ENCODE data around the gene GFI1B. TPM values are rescaled to one million over a fixed set of nuclear protein-coding genes. Genes with fewer than 3 reads are reported as not detected.

Gene GFI1B
- polyA plus RNA-seq, 4 donors = 0.76 to 8.5 (median 1.1) TPM

DNA sequence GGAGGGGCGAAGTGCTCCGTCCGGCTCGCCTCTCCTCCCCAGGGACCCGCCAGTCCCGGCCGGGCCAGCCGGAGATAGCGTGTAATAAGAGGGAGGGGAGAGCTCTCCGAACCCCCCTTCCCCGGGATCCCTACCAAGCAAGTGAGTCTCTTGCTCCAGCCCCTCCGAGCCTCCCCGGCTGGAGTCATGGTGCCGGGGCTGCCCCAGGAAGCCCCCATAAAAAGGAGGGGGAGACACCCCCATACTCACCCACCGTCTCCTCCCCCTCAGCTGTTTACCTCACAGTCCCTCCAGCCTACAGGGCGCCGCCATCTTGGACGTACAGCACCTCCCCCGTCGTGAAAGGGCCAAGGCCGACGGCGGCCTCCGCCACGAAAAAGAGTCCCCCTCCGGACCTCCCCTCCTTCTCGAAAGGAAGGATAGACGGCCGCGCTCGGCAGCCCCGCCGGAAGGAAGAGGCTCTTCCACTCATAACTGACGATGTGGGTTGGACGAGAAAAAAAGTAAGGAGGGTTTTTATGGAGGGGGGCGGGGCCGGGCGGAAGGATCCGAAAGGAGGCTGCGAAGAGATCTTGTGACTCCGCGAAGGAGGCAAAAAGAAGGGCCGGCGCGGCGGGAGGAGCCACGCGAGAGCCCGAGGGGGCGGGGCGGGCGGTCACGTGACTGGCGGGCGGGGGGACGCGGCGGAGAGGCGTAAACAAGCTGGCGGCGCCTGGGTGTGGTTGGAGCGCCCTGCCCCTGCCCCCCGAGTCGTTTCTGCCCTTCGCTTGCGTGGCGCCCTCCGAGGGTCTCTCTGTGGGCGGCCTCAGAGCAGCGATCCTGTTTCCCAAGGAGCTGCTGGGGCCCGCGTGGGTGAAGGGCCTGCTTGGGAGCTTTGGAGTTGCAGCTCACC, 34.0 kb upstream of the GFI1B start, which contains the start of gene TSC1:
Gene TSC1, minus strand, starts transcription at position 323 of the 892 bp plus-strand sequence. CDS start 15,744 bp downstream, outside the sequence.
- Histone ChIP-seq H3K4me1 (ENCODE audit: control insufficient read depth in 3 of 3, insufficient read depth in 2 of 3, low read depth in 1 of 3, low read length in 2 of 3) (peaks cover 0 to 12% (median 5%) of the 10 kb centered on the region in 3 donors), H3K4me3 (ENCODE audit: low read depth in 1 of 3, low read length in 3 of 3) (peak within 1 kb of the TSS; percentile 96 to 99 (median 98)), H3K9me3 (ENCODE audit: control insufficient read depth in 2 of 2, insufficient read depth in 1 of 2, low read depth in 1 of 2, low read length in 1 of 2) (no peaks in the 10 kb centered on the region), H3K27ac (ENCODE audit: low read depth in 1 of 3, low read length in 2 of 3) (peak within 1 kb of the TSS; percentile 82 to 99 (median 95)), H3K27me3 (ENCODE audit: control insufficient read depth in 3 of 3, insufficient read depth in 3 of 3, low read length in 3 of 3) (no peaks in the 10 kb centered on the region), H3K36me3 (ENCODE audit: control insufficient read depth in 3 of 3, insufficient read depth in 2 of 3, low read depth in 1 of 3, low read length in 3 of 3) (no peaks in the 10 kb centered on the region)
- DNase-seq = peak; percentile 92 to 96
- WGBS, 3 donors = 0 to 1% (median 1%) methylated on average over 37 to 72 of the region's 72 CpGs
- no peak for FAIRE-seq

DNA sequence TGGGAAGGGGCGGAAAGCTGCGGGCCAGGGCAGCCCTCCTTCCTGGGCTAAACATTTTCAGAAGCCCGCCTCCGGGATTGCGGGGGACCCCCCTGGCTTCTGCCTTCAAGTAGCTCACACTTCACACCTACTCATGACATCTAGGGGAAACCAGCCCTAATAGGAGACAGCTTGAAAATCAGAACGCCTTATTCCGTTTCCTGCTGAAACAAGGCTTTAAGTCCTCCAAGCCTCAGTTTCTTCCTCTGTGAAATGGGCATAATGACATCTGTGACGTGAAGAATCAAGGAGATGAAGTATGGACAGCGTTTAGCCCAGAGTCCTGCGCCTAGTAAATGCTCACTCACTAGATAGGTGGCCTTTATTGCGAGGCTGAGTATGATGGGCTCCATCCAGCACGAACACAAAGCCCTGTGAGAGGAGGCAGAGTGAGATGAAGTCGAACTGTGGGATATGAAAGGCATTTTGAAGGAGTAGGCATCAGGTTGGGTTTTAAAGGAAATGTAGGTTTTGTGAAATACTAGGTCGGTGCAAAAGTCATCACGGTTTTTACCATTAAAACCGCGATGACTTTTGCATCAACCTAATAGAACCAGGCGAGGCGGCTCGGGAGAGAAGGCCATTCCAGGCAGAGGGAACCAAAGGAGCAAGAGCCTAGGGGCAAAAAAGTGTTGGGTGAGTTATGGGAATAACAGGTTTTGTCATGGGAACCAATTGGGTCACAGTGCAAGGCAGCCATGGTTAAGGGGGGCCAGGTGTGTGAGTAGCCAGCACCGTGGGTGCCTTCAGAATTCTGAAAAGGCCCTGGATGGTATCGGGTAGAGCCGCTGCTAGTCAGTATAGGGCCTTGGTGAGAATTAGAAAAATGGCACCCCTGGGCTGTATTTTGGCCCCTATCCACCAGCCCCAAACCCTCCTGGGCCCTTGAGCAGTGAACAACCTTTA, 33.0 kb upstream of the GFI1B start:
- Histone ChIP-seq H3K27ac (ENCODE audit: low read depth in 1 of 3, low read length in 2 of 3) (peak overlapping the region; percentile 57 to 96 (median 88)), H3K27me3 (ENCODE audit: control insufficient read depth in 3 of 3, insufficient read depth in 3 of 3, low read length in 3 of 3) (no peaks in the 10 kb centered on the region), H3K9me3 (ENCODE audit: control insufficient read depth in 2 of 2, insufficient read depth in 1 of 2, low read depth in 1 of 2, low read length in 1 of 2) (no peaks in the 10 kb centered on the region), H3K36me3 (ENCODE audit: control insufficient read depth in 3 of 3, insufficient read depth in 2 of 3, low read depth in 1 of 3, low read length in 3 of 3) (no peaks in the 10 kb centered on the region), H3K4me1 (ENCODE audit: control insufficient read depth in 3 of 3, insufficient read depth in 2 of 3, low read depth in 1 of 3, low read length in 2 of 3) (peaks cover 0 to 12% (median 5%) of the 10 kb centered on the region in 3 donors), H3K4me3 (ENCODE audit: low read depth in 1 of 3, low read length in 3 of 3) (peak overlapping the region; percentile 96 to 99 (median 98))
- FAIRE-seq = no peak
- 61 to 65% (median 63%) methylated on average over 23 of the region's 23 CpGs for WGBS, 3 donors
- DNase-seq = no peak

DNA sequence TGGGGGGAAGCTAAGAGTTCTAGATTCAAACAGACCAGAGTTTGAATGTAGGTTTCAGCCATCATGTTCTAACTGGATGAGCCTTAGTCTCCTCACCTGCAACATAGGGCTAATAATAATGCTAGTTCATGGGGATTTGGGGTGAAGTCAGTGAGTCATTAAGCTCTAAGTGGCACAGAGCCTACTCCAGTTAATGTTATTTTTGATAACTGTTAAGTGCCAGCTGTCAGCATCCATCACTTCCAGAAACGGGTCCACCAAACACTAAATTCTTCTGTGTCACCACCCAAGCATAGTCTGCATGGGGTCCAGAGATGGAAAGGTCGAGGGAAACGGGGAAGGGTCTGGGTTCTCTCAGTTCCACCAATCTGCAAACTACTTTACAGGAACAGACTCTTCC, 32.3 kb upstream of the GFI1B start:
- Histone ChIP-seq H3K36me3 (ENCODE audit: control insufficient read depth in 3 of 3, insufficient read depth in 2 of 3, low read depth in 1 of 3, low read length in 3 of 3) (no peaks in the 10 kb centered on the region), H3K27ac (ENCODE audit: low read depth in 1 of 3, low read length in 2 of 3) (no peak overlapping the region), H3K4me3 (ENCODE audit: low read depth in 1 of 3, low read length in 3 of 3) (no peak overlapping the region), H3K4me1 (ENCODE audit: control insufficient read depth in 3 of 3, insufficient read depth in 2 of 3, low read depth in 1 of 3, low read length in 2 of 3) (peaks cover 0 to 12% (median 5%) of the 10 kb centered on the region in 3 donors), H3K9me3 (ENCODE audit: control insufficient read depth in 2 of 2, insufficient read depth in 1 of 2, low read depth in 1 of 2, low read length in 1 of 2) (no peaks in the 10 kb centered on the region), H3K27me3 (ENCODE audit: control insufficient read depth in 3 of 3, insufficient read depth in 3 of 3, low read length in 3 of 3) (no peaks in the 10 kb centered on the region)
- 44 to 55% (median 48%) methylated on average over 3 of the region's 3 CpGs for WGBS, 3 donors
- DNase-seq (no peak), FAIRE-seq (no peak)

DNA sequence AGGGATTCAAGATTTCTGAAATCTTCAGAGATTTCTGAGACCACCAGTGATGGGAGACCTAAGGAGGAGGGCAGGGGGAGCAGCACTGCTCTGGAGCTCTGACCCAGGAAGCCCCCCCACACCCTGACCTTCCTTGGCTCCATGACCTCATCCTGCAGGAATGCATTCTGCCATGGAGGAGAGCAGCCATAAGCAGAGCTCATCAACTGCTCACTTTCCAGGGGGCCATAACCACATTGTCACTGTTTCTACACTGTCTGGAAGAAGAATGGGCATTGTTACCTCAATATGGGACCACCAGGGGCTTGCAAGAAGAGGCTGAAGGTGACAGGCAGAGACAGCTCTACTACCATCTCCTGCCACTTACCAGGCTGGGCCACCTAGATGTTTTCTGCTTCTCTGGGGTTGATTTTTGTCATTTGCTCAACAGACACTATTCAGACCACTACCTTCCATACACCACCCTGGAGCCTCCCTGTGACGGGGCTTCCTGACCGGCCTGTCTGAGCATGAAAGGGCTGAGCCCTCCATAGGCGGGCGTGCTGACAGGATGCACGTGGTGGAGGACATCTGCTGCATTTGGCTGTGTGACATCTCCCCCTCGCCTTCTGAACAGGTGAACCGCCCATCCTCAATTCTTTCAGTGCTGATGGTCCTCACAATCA, 31.7 kb upstream of the GFI1B start:
- no peaks in the 10 kb centered on the region for H3K36me3 ChIP-seq (ENCODE audit: control insufficient read depth in 3 of 3, insufficient read depth in 2 of 3, low read depth in 1 of 3, low read length in 3 of 3)
- peaks cover 0 to 12% (median 5%) of the 10 kb centered on the region in 3 donors for H3K4me1 ChIP-seq (ENCODE audit: control insufficient read depth in 3 of 3, insufficient read depth in 2 of 3, low read depth in 1 of 3, low read length in 2 of 3)
- no peaks in the 10 kb centered on the region for H3K27me3 ChIP-seq (ENCODE audit: control insufficient read depth in 3 of 3, insufficient read depth in 3 of 3, low read length in 3 of 3)
- WGBS, 3 donors = 82 to 89% (median 88%) methylated on average over 7 of the region's 7 CpGs
- H3K4me3 ChIP-seq (ENCODE audit: low read depth in 1 of 3, low read length in 3 of 3) = no peak overlapping the region
- no peak for FAIRE-seq
- no peaks in the 10 kb centered on the region for H3K9me3 ChIP-seq (ENCODE audit: control insufficient read depth in 2 of 2, insufficient read depth in 1 of 2, low read depth in 1 of 2, low read length in 1 of 2)
- DNase-seq = peak in 1 of 2 donors; percentile 28
- H3K27ac ChIP-seq (ENCODE audit: low read depth in 1 of 3, low read length in 2 of 3) = no peak overlapping the region

DNA sequence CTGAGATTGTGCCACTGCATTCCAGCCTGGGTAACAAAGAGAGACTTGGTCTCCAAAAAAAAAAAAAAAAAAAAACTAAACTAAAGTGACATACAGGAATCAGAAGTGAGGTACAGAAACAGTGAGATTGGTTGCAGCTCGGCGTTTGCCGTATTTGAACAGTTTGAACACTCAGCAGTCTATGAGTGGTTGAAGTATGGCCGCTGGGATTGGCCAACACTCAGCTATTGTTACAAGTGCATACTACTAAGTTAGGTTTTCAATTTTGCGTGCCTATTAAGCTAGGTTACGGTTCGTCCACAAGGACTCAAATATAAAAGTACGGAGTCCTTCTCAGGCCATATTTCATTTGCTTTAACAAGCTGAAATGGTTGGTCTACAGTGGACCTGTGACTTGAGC, 30.7 kb upstream of the GFI1B start:
- no peak for FAIRE-seq
- WGBS, 3 donors = 92 to 94% (median 93%) methylated on average over 8 of the region's 8 CpGs

DNA sequence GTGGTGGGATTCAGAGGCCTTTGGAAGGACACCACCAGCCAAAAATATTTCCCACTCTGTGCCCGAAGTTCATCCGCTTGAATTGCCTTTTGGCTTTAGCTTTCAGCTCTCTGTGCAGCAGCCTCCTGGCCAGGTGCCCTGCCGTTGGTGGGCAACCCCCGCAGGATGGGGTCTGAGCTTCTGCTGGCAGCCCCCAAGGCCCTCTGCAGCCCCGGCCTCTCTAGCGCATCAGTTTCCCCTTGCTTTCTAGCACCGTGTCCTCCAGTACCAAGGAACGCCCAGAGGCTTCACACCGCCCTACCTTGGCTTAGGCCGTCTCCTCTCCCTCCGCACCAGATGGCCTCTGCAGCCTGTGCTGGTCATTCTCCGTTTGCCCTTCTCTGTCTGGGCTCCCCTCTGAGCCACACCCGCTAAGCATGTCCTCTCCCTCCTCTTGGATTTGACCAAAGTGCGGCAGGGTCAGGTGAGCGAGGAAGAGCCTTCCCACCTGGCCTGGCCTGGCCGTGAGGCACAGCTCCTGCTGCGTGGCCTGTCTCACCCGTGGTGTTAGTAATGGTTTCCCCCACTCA, 29.9 kb upstream of the GFI1B start:
- Histone ChIP-seq H3K4me3 (ENCODE audit: low read depth in 1 of 3, low read length in 3 of 3) (no peak overlapping the region), H3K27me3 (ENCODE audit: control insufficient read depth in 3 of 3, insufficient read depth in 3 of 3, low read length in 3 of 3) (no peaks in the 10 kb centered on the region), H3K4me1 (ENCODE audit: control insufficient read depth in 3 of 3, insufficient read depth in 2 of 3, low read depth in 1 of 3, low read length in 2 of 3) (peaks cover 0 to 5% (median under 1%) of the 10 kb centered on the region in 3 donors), H3K36me3 (ENCODE audit: control insufficient read depth in 3 of 3, insufficient read depth in 2 of 3, low read depth in 1 of 3, low read length in 3 of 3) (no peaks in the 10 kb centered on the region), H3K27ac (ENCODE audit: low read depth in 1 of 3, low read length in 2 of 3) (no peak overlapping the region), H3K9me3 (ENCODE audit: control insufficient read depth in 2 of 2, insufficient read depth in 1 of 2, low read depth in 1 of 2, low read length in 1 of 2) (no peaks in the 10 kb centered on the region)
- no peak for FAIRE-seq
- WGBS, 3 donors = 75 to 80% (median 76%) methylated on average over 18 of the region's 18 CpGs
- DNase-seq = peak in 1 of 2 donors; percentile 39

More for the DNA sequence above, 30.7 kb upstream of the GFI1B start:
- no peaks in the 10 kb centered on the region for H3K9me3 ChIP-seq (ENCODE audit: control insufficient read depth in 2 of 2, insufficient read depth in 1 of 2, low read depth in 1 of 2, low read length in 1 of 2)
- no peak for DNase-seq
- no peaks in the 10 kb centered on the region for H3K36me3 ChIP-seq (ENCODE audit: control insufficient read depth in 3 of 3, insufficient read depth in 2 of 3, low read depth in 1 of 3, low read length in 3 of 3)
- H3K27me3 ChIP-seq (ENCODE audit: control insufficient read depth in 3 of 3, insufficient read depth in 3 of 3, low read length in 3 of 3) = no peaks in the 10 kb centered on the region
- no peak overlapping the region for H3K4me3 ChIP-seq (ENCODE audit: low read depth in 1 of 3, low read length in 3 of 3)
- no peak overlapping the region for H3K27ac ChIP-seq (ENCODE audit: low read depth in 1 of 3, low read length in 2 of 3)
- peaks cover 0 to 10% (median 5%) of the 10 kb centered on the region in 3 donors for H3K4me1 ChIP-seq (ENCODE audit: control insufficient read depth in 3 of 3, insufficient read depth in 2 of 3, low read depth in 1 of 3, low read length in 2 of 3)

DNA sequence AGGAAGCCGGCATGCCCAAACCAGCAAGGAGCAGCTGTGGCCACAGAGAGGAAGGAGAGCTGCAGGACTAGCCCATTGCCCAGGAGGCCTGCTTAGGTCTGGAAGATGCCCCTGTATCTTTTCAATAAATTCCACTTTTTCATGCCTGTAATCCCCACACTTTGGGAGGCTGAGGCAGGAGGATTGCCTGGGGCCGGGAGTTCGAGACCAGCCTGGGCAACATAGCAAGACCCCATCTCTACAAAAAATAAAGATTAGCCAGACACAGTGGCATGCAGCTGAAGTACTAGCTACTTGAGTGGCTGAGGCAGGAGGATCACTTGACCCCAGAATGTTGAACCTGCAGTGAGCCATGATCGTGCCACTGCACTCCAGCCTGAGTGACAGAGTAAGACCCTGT, 28.8 kb upstream of the GFI1B start:
- Histone ChIP-seq H3K27ac (ENCODE audit: low read depth in 1 of 3, low read length in 2 of 3) (no peak overlapping the region), H3K4me3 (ENCODE audit: low read depth in 1 of 3, low read length in 3 of 3) (no peak overlapping the region), H3K9me3 (ENCODE audit: control insufficient read depth in 2 of 2, insufficient read depth in 1 of 2, low read depth in 1 of 2, low read length in 1 of 2) (peaks cover 0 to 2% of the 10 kb centered on the region in 2 donors), H3K36me3 (ENCODE audit: control insufficient read depth in 3 of 3, insufficient read depth in 2 of 3, low read depth in 1 of 3, low read length in 3 of 3) (no peaks in the 10 kb centered on the region), H3K4me1 (ENCODE audit: control insufficient read depth in 3 of 3, insufficient read depth in 2 of 3, low read depth in 1 of 3, low read length in 2 of 3) (peaks cover 0 to 5% (median 0%) of the 10 kb centered on the region in 3 donors), H3K27me3 (ENCODE audit: control insufficient read depth in 3 of 3, insufficient read depth in 3 of 3, low read length in 3 of 3) (no peaks in the 10 kb centered on the region)
- FAIRE-seq (no peak), DNase-seq (no peak)
- WGBS, 3 donors = 82 to 87% (median 85%) methylated on average over 4 of the region's 4 CpGs

Data from small intestine (tissue), 7 donors.